Neural progenitor cell (in vitro differentiated cells): ENCODE results near the gene CPA4. TPM values are rescaled to one million over a fixed set of nuclear protein-coding genes. Genes with fewer than 3 reads are reported as not detected.
A peak's percentile ranks its signal among the peaks of the same experiment; 100 is the strongest.

Source experiments
- DNase-seq: peaks from one replicate; pipeline ENCODE4 v3.0.0-alpha.2; 2016; ENCODE audit warnings: low spot score
- H2AFZ ChIP-seq: fragments of 200-600 bp; sonication (generic); replicated peaks from 2 replicates; pipeline ENCODE4 v1.6.1; 2016; ENCODE audit warnings: antibody characterized with exemption
- H3F3A ChIP-seq: fragments of 200-600 bp; sonication (generic); 2 replicates; pipeline ENCODE4 v1.6.1; 2016; ENCODE audit warnings: antibody characterized with exemption, low read depth
- H3K27ac ChIP-seq: fragments of 200-600 bp; sonication (generic); 2 replicates; pipeline ENCODE4 v1.5.1; 2016; ENCODE audit warnings: mild to moderate bottlenecking
- H3K27me3 ChIP-seq: fragments of 200-600 bp; sonication (generic); 2 replicates; pipeline ENCODE4 v1.6.1; 2016; ENCODE audit warnings: mild to moderate bottlenecking, moderate library complexity
- H3K36me3 ChIP-seq: fragments of 200-600 bp; sonication (generic); 2 replicates; pipeline ENCODE4 v1.5.1; 2016
- H3K4me1 ChIP-seq: fragments of 200-600 bp; sonication (generic); 2 replicates; pipeline ENCODE4 v1.6.1; 2016; ENCODE audit warnings: mixed run types
- H3K4me2 ChIP-seq: fragments of 200-600 bp; sonication (generic); 2 replicates; pipeline ENCODE4 v1.6.1; 2016
- H3K4me3 ChIP-seq: fragments of 200-600 bp; sonication (generic); 2 replicates; pipeline ENCODE4 v1.5.1; 2016
- H3K79me2 ChIP-seq: fragments of 200-600 bp; sonication (generic); 2 replicates; pipeline ENCODE4 v1.6.1; 2016; ENCODE audit warnings: low read depth
- H3K9ac ChIP-seq: fragments of 200-600 bp; sonication (generic); 2 replicates; pipeline ENCODE4 v1.6.1; 2016
- H3K9me3 ChIP-seq: fragments of 200-600 bp; sonication (generic); 2 replicates; pipeline ENCODE4 v1.5.1; 2016; ENCODE audit warnings: low read depth
- H4K20me1 ChIP-seq: fragments of 200-600 bp; sonication (generic); 2 replicates; pipeline ENCODE4 v1.6.1; 2016; ENCODE audit warnings: low read depth
- H3K27ac Mint-ChIP-seq: 3 replicates; pipeline ENCODE4 v1.8.0; 2021; ENCODE audit warnings: mixed read lengths
- H3K27me3 Mint-ChIP-seq: 2 replicates; pipeline ENCODE4 v1.8.0; 2022; ENCODE audit warnings: low read depth, mild to moderate bottlenecking, inconsistent platforms, moderate library complexity, mixed read lengths; ENCODE audit not compliant: insufficient read depth
- H3K36me3 Mint-ChIP-seq: 3 replicates; pipeline ENCODE4 v1.8.0; 2021; ENCODE audit warnings: mixed read lengths
- H3K4me1 Mint-ChIP-seq: 3 replicates; pipeline ENCODE4 v1.8.0; 2021; ENCODE audit warnings: mixed read lengths
- H3K4me3 Mint-ChIP-seq: 3 replicates; pipeline ENCODE4 v1.8.0; 2021; ENCODE audit warnings: mild to moderate bottlenecking, moderate library complexity, mixed read lengths
- H3K9me3 Mint-ChIP-seq: 3 replicates; pipeline ENCODE4 v1.8.0; 2020; ENCODE audit warnings: mixed read lengths
- CTCF ChIP-seq: fragments of 200-600 bp; sonication (generic); IDR thresholded peaks from 2 replicates; pipeline ENCODE4 v1.5.1; 2017; ENCODE audit warnings: antibody characterized with exemption, mild to moderate bottlenecking
- EZH2 ChIP-seq: fragments of 200-600 bp; sonication (generic); IDR thresholded peaks from 2 replicates; pipeline ENCODE4 v1.6.1; 2017; ENCODE audit warnings: antibody characterized with exemption, mild to moderate bottlenecking, moderate library complexity
- EZH2phosphoT487 ChIP-seq: fragments of 200-600 bp; sonication (generic); IDR thresholded peaks from 2 replicates; pipeline ENCODE4 v1.6.1; 2017; ENCODE audit warnings: antibody characterized with exemption
- total RNA-seq: library from RNA; depleted of rRNA; stranded (reverse); fragments of >200 nt; gene quantifications from 2 replicates; pipeline ENCODE4 v1.2.3, GENCODE V29; 2015; ENCODE audit warnings: low replicate concordance

Gene CPA4
- total RNA-seq, 1 donor from 2014 or later = not detected

GRCh38 chr7:130345725-130346124 lies 52.8 kb downstream of the CPA4 start:
- H3K27ac Mint-ChIP-seq = peak overlapping the region; percentile 96
- peaks cover 10% of the 10 kb centered on the region for H3K9me3 Mint-ChIP-seq
- Histone ChIP-seq H4K20me1 (no peaks in the 10 kb centered on the region), H3K27me3 (no peaks in the 10 kb centered on the region), H3K9ac (no peak overlapping the region), H3K9me3 (no peaks in the 10 kb centered on the region), H3K79me2 (no peaks in the 10 kb centered on the region), H3F3A (peaks cover 35% of the 10 kb centered on the region), H2AFZ (no peak overlapping the region), H3K4me1 (peaks cover 33% of the 10 kb centered on the region), H3K4me2 (peak overlapping the region; percentile 73), H3K27ac (peak overlapping the region; percentile 72), H3K36me3 (no peaks in the 10 kb centered on the region), H3K4me3 (peak overlapping the region; percentile 21)
- no peak overlapping the region for H3K4me3 Mint-ChIP-seq
- DNase-seq = no peak
- H3K27me3 Mint-ChIP-seq = peaks cover 6% of the 10 kb centered on the region
- TF ChIP-seq EZH2phosphoT487 (no peak), CTCF (no peak), EZH2 (no peak)
- peaks cover 65% of the 10 kb centered on the region for H3K4me1 Mint-ChIP-seq
- H3K36me3 Mint-ChIP-seq = peaks cover 1% of the 10 kb centered on the region

GRCh38 chr7:130346177-130346905 lies 53.4 kb downstream of the CPA4 start:
- Histone ChIP-seq H3K4me3 (no peak overlapping the region), H4K20me1 (no peaks in the 10 kb centered on the region), H3K27ac (peak overlapping the region; percentile 72), H2AFZ (no peak overlapping the region), H3K9ac (no peak overlapping the region), H3K9me3 (no peaks in the 10 kb centered on the region), H3K4me2 (no peak overlapping the region), H3K27me3 (no peaks in the 10 kb centered on the region), H3K4me1 (peaks cover 39% of the 10 kb centered on the region), H3K79me2 (no peaks in the 10 kb centered on the region), H3K36me3 (no peaks in the 10 kb centered on the region), H3F3A (peaks cover 41% of the 10 kb centered on the region)
- DNase-seq = no peak
- H3K4me3 Mint-ChIP-seq = no peak overlapping the region
- peak overlapping the region; percentile 96 for H3K27ac Mint-ChIP-seq
- no peak for TF ChIP-seq CTCF
- TF ChIP-seq EZH2 = no peak
- TF ChIP-seq EZH2phosphoT487 = no peak
- H3K36me3 Mint-ChIP-seq = peaks cover 1% of the 10 kb centered on the region
- H3K9me3 Mint-ChIP-seq = peaks cover 10% of the 10 kb centered on the region
- peaks cover 6% of the 10 kb centered on the region for H3K27me3 Mint-ChIP-seq
- peaks cover 71% of the 10 kb centered on the region for H3K4me1 Mint-ChIP-seq

- Histone ChIP-seq H3K27me3 (no peaks in the 10 kb centered on the region), H3K4me2 (no peak overlapping the region), H3F3A (peaks cover 47% of the 10 kb centered on the region), H3K4me1 (peaks cover 45% of the 10 kb centered on the region), H3K9me3 (no peaks in the 10 kb centered on the region), H2AFZ (no peak overlapping the region), H3K79me2 (no peaks in the 10 kb centered on the region), H3K9ac (no peak overlapping the region), H3K4me3 (no peak overlapping the region), H3K36me3 (no peaks in the 10 kb centered on the region), H3K27ac (no peak overlapping the region), H4K20me1 (no peaks in the 10 kb centered on the region)
- no peak overlapping the region for H3K4me3 Mint-ChIP-seq
- H3K27ac Mint-ChIP-seq = peak overlapping the region; percentile 29
- H3K36me3 Mint-ChIP-seq = peaks cover 1% of the 10 kb centered on the region
- no peak for DNase-seq
- peaks cover 77% of the 10 kb centered on the region for H3K4me1 Mint-ChIP-seq
- peaks cover 6% of the 10 kb centered on the region for H3K27me3 Mint-ChIP-seq
- TF ChIP-seq EZH2phosphoT487 (no peak), CTCF (no peak), EZH2 (no peak)
- peaks cover 7% of the 10 kb centered on the region for H3K9me3 Mint-ChIP-seq
Observed at GRCh38 chr7:130346941-130347340, 54.0 kb downstream of the CPA4 start.
